ENCODE results near the gene AKT1.
"Not testable (repeated sequence)": the region's sequence is repeated elsewhere in the genome, so short reads cannot be mapped to it uniquely, and the experiment has no call there.

AKT1 gene

DNA sequence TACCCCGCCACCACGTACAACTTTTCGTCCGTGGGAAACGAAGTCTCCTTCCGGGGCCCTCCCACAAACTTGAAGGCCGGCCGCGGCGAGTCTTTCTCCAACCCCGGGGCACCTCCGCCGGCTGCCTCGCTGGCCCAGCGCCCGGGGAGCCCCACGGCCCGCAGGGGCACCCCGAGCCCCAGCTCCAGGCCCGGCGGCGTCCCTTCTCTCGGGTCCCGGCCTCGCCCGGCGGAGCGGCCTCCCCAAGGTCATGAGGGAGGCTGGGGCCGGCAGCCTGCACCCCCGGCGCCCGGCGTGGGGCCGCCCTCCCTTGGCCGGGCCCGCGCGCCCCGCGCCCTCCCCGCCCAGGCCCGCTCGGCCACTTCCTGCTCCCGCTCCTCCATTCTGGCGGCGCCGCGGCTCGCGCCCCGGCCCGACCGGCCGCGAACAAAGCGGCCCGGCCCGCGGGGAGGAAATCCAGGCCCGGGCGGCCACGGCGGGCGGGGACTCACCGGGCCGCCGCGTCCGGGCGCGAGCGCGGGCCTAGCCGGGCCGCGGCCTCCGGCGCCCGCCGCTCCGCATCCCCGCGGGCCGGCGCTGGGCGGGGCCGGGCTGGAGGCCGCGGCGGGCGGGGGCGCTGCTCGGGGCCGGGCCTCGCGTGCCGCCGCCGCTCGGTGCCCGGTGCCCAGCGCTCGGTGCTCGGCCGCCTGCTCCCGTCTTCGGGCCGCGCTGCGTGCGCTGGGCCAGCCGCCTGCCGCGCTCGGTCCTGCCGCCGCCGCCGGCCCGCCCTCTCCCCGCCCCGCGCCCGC lies at the start of gene AKT1:
AKT1 (minus strand) TSS at position 756 of the 788 bp plus-strand sequence. CDS start 3,105 bp downstream, outside the sequence.
- DNase-seq (ENCODE audit: low read depth in 2 of 2, low spot score in 1 of 2): no peak

DNA sequence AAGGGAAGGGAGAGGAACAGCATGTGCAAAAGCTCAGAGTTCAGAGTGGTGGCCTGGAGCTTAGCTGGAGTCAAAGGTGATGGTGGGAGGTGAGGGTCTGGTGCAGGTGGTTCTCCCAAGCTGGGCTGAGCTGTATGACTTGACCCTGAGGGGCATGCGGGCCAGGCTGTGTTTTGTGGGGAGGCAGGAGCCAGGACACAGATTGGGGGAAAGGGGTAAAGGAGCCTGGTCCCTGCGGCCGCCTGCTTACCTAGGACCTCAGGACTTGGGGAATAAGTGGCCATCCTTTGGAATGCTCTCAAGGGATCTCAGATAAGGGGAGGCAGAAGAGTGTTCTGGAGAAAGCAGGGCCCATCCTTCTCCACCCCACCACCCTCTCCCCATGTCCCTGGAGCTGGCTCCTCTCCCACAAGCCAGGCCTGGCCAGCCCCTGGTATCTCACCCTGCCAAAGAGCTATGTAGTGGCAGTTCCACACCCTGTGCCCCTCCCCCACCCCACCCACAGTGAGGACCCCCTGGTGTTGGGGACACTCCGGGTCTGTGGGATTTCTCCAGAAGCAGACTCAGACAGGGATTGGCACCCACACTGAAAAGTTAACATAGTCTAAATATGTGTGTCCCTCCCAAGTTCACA lies 49.6 kb upstream of the AKT1 start:
- DNase-seq (ENCODE audit: low read depth in 2 of 2, low spot score in 1 of 2): no peak

DNA sequence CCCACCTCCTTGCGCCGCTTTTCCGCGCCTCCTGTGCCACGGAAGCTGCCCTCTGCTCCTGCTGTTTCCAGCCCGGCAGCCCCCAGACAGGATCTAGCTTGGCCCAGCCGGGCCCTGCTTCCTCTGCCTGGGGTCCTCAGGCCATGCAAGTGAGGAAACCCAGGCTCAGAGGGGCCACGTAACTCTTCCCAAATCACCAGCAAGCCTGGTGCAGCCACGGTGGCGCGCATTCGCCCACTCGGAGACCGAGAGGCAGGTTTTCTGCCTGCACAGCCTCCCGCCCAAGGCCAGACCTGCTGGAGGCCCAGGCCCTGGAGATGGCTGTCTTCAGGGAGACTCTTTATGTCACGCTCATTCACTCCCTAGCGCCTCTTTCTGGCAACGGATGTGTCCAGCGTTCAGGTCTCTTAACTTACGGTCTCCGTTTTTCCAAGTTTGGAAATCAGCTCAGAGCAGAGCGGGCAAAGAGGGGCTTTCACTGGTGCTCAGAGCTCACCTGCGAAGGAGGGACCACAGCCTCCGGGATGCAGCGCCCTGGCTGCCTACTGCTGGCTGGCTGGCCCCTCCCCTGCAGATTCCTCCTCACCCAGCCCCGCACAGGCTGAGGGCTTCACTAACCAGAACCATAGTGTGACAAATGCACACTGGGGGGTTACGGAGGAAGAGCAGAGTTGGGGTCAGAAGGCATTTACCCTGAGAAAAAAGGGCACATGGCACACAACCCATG lies 48.9 kb upstream of the AKT1 start:
- no peak for DNase-seq (ENCODE audit: low read depth in 2 of 2, low spot score in 1 of 2)

DNA sequence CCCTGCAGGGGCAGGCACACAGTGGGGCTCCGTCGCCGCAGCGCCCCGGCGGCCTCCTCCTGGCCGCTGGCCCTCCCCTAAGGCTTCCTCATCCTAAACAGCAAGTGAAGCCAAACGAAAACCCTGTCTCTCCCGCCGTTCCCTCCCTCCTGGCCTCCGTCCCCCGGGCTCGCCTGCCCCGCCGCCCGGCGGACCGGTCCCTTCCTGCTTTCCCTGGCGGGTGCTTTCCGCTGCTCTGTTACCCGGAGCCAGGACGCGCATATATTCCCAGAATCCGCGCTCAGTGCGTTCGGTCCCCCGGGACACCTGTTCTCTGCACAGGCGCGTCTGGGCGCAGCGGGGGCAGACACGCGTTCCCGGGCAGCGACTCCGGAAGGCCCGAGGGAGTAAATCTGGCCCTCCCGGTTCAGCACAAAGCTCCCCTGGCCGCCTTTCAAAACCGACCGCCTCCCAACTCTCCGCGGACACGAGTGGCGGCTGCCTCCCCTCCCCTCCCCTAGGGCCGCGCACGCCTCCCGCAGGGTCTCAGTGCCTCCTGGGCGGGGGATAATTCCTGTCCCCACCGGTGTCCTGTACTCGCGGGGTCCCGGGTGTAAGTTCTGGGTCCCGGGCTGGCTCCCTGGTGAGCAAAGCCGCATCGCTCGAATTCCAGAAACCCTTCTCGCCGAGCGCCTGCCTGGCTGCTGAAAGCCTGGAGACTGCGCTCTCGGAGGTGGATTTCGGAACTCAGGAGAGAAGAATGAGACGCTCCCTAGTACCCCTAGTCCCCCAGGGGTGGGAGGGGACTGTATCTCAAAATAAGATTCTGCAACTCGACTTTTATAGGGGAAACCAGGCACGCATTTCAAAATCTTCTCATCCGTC lies 48.1 kb upstream of the AKT1 start:
- DNase-seq (ENCODE audit: low read depth in 2 of 2, low spot score in 1 of 2): no peak

DNA sequence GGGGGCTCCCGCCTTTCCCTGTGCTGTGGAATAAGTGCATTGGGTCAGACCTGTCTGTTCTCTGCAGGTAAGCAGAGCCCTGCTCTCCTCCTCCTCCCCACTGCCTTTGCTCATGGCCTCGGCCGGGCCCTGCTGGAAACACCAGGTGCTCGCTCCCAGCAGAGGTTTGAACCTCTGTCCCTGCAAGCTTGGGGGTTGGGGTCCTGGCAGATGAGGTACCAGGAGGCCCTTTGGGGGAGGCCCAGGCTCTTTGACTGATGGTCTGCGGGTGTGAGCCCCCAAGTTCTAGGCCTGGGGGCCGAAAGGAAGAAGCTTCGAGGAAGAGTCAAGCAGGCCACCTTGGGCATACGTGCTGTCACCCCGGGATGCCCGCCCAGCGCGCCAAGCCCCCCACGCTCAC lies 47.5 kb upstream of the AKT1 start:
- DNase-seq (ENCODE audit: low read depth in 2 of 2, low spot score in 1 of 2): no peak

DNA sequence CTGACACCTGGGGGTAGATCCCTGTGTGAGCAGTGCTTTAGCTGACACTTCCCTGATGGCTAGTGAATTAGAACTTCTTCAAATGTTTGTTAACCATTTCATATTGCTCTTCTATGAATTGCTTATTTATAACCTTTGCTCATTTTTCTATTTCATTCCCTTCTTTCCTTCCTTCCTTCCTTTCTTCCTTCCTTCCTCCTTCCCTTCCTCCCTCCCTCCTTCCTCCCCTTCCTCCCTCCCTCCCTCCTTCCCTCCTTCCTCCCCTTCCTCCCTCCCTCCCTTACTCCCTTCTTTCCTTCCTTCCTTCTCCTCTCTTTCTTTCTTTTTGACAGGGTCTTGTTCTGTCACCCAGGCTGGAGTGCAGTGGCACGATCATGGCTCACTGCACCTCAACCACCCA lies 46.2 kb upstream of the AKT1 start:
- no peak for DNase-seq (ENCODE audit: low read depth in 2 of 2, low spot score in 1 of 2)

DNA sequence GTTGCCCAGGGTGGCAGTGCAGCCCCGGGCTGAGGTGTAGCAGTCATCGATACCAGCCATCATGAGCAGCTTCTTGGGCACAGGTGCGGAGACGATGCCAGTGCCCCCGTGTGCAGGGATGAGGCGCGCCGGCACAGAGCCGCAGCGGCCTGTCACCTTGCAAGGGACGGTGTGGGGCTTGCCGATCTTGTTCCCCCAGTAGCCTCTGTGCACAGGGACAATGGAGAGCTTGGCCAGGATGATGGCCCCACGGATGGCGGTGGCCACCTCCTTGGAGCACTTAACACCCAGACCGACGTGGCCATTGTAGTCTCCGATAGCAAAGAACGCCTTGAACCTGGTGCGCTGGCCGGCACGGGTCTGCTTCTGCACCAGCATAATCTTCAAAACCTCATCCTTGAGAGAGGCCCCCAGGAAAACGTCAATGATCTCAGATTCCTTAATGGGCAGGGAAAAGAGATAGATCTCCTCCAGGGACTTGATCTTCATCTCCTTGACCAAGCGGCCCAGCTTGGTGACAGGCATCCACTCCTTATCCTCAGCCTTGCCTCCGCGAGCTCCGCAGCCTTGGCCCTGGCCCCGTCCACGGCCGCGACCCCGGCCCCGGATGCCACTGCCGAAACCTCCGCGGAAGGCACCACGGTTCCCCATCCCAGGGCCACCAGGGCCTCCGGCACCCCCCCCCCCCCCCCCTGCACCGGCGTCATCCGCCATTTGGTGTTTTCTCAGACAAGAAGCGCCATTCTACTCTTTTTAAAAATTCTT lies 40.8 kb upstream of the AKT1 start:
- not testable (repeated sequence) for DNase-seq (ENCODE audit: low read depth in 2 of 2, low spot score in 1 of 2)

DNA sequence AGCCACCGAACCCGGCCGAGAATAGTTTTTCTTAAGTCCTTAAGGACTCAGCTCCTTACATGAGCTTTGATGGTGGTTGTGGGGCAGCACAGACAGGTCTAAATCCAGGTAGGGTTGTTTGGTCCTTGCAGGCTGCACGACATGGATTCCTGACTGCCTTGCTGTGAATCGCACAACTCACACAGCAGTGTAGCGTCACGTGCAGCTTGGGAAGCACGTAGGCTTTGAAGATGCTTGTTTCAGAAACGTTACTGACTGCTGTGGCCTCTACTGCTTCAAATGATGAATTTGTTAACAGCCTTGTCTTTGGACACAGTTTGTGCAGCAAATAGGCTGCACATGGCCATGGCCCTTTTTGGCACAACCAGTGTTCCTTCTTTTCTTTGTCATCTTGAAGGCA lies 35.2 kb upstream of the AKT1 start:
- no peak for DNase-seq (ENCODE audit: low read depth in 2 of 2, low spot score in 1 of 2)

DNA sequence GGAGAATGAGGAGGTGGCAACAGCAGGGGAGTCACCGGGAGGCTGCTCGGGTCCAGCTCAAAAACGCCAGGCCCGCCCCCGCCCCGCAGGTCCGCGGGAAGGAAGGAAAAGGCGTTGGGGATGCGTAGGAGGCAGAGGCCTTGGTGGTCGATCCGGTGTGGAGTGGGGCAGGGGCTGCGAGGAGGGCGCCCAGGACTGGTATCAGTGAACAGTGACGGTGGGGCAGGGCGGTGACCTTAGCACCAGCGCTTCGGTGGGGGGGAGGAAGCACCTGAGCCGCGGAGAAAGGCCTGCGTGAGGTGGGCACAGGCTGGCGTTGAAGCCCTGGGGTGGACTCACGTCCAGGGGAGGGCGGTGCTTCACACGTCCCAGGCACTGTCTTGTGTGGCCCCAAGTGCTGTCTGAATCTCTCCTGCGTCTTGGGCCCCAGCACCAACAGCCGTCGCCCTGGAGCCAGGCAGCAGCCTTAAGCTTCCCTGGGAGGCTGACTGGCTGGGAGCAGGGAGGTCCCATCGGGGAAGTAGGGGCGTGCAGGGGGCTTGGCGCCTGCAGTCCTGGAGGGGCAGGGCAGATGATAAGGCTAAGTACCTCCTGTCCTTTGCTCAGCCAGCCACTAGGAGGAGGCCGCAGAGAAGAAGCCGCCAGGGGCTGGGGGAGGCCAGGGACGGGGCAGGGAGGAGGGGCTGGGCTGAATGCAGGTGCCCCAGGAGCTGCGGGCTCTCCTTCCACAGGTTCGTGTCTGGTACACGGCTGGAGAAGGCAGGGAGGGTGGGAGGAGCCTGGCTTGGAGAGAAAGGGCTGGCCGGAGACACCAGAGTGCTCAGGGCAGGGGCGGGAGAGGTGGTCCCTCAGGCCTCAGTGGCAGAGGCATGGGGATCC lies 31.9 kb upstream of the AKT1 start:
- no peak for DNase-seq (ENCODE audit: low read depth in 2 of 2, low spot score in 1 of 2)

DNA sequence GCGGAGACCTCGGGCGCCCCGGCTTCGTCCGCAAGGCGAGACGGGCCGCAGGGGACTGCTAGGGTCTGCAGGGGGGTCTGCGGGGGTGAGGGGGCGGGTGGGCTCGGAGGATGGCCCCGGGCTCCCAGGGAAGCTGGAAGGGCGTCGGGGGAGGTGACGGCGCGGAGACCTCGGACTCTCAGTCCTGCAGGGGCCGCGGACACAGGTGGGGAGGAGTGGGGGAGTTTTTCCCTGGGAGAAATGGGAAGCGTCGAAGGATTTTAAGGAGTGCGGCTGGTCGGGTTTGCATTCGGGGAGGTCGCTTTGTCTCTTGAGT lies 31.3 kb upstream of the AKT1 start:
- DNase-seq (ENCODE audit: low read depth in 2 of 2, low spot score in 1 of 2): no peak

DNA sequence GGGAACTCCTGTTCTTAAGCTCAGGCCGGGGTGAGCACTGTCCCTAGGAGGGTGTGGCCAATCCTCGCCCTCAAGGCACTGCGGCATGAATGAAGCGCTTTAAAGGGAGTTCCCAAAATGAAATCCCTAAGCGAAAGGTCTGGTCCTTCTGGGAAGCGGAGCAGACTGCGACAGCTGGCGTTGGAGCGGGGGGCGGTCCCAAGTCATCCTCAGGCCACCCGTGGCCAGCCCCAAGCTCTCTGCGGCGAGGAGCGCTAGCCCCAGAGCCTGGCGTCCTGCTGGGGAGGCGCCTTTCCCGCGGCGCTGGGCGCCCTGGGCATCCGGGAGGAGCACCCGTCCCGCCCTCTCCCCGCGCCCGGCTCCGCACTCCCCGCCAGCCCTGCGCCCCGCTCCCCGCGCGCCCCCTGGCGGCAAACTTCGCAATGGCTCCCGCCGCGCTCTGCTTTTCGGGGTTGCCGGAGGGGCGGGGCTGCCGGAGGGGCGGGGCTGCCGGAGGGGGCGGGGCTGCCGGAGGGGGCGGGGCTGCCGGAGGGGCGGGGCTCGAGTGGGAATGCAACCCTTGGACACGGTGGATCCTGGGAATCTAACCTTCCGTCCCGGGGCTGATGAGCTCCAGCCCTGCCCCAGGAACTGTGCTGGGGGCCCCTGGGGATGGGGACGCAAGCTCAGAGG lies 30.8 kb upstream of the AKT1 start:
- peak; percentile 88 to 93 for DNase-seq (ENCODE audit: low read depth in 2 of 2, low spot score in 1 of 2)

DNA sequence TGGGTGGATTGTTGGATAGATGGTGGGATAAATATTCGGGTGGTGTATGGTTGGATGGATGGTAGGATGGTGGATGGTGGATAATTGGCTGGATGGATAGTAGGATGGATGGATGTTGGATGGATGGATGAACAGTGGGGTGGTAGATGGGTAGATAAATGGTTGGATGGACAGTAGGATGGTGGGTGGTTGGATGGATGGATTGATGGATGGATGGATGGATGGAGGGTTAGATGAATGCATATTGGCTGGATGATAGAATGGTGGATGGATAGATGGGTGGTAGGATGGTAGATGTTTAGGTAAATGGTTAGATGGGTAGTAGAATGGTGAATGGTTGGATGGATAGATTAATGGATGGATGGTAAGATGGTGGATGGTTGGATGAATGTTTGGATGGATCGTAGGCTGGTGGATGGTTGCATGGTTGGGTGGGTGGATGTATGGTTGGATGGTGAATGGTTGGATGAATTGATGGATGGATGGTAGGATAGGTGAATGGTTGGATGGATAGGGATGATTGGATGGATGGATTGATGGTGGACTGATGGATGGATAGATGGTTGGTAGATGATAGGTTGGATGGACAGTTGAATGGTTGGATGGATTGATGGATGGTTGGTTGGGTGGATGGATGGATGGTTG lies 28.9 kb upstream of the AKT1 start:
- no peak for DNase-seq (ENCODE audit: low read depth in 2 of 2, low spot score in 1 of 2)

DNA sequence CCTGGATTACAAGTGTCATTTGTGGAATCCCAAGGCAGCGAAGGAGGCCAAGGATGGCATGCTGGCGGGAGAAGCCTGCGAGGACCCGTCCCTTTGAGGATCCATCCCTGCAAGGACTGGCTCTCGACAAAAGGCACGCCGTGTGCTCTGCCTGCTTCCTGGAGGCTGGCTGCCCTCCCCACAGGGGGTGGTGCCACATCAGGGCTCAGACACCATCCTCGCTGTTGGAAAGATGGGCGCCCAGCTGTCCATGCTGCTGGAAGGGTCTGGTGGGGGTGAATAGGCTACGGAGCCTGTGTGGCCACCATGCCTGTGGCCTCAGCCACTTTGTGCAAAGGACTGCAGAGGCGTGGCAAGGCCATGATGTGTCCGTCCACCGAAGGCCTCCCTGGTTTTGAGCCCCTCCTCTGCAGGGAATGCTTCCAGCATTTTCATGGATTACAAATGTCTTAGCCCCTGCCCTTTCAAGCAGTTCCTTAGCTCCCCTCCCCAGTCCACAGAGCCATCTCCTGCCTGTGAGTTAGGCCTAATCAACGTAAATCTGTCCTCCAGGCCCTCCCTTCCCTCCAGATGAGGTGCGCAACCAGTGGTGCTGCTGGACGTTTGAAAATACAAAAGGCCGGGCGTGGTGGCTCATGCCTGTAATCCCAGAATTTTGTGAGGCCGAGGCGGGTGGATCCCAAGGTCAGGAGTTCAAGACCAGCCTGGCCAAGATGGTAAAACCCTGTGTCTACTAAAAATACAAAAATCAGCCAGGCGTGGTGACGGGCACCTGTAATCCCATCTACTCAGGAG lies 27.5 kb upstream of the AKT1 start:
- no peak for DNase-seq (ENCODE audit: low read depth in 2 of 2, low spot score in 1 of 2)

DNA sequence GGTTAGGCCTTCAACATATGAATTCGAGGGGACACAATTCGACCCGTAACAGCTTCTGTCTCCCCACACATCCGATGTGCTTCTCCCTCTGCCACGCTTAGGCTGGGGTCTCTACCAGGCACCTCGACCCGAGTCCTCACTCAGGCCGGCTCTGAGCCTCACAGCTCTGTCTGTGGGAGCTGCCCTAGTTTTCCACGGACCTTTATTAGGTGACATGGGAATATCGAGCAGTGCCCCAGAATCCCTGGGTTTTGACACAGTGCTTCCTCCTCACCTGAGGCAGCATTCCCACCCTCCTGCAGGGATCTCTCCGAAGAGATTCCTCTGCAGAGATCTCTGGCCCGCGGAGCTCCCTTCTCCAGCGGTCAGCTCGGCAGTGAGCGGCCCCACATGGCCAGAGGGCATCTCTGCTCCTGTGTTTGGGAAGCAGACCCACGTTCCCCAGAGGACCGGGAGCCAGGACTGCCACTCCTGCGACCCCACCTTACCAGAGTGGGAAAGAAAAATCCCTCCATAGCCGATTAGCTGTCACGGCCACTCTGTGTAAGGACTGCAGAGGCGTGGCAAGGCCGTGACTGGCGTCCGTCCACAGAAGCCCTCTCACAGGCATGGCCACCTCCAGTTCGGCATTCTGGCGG lies 26.5 kb upstream of the AKT1 start:
- DNase-seq (ENCODE audit: low read depth in 2 of 2, low spot score in 1 of 2): no peak

DNA sequence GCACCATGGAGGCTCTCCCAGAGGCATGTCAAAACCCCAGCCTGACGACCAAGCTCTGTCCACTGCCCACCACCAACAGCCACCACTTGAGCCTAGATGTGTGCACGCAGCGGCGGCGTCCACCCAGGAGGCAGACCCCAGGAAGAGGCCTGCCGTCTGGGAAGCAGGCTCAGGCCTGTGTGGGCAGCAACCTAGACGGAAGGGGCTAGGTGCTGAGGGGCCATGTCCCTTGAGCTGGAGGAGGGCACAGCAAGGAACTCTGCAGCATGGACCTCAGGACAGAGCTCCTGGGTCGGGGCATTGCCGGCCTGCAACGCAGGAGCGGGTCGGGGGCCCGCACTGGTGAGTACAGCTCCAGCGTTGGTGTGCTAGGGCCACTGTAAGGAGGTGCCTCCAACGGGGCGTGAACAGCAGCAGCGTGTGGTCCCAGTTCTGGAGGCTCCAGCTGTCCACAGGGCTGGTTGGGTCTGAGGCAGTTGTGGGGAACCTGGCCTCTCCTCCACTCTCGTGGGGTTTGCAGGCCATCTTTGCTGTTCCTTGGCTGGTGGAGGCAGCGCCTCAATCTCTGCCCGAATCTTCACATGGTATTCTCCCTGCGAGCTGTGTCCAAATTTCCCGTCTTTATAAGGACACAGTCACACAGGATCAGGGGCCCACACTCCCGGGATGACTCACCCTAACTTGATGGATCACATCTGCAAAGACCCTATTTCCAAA lies 25.8 kb upstream of the AKT1 start:
- no peak for DNase-seq (ENCODE audit: low read depth in 2 of 2, low spot score in 1 of 2)

DNA sequence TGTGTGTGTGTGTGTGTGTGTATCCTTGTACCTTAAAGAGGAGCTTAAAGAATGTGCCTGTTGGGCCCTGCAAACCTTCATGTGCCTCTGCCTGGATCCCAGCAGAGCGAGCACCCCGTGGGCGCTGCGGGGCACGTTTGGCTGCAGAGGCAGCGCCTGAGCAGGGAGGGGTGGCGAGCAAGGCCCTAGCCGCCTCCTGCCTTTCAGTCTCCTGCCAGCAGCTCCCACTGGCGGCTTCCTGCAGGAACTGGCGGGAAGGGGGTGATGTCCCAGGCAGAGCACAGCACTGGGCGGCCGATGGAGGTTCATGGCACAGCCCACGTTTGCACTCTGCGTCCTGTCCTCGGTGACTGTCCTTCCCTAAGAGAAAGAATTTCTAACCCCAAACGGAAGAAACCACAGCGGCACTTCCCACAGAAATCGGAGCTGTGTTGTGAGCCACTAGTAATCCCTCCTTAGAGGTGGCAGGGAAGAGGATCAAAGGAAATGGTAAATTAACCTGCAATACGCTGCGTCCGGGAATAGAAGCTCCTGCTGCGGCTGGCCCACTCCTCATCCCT lies 25.2 kb upstream of the AKT1 start:
- no peak for DNase-seq (ENCODE audit: low read depth in 2 of 2, low spot score in 1 of 2)
